Vagina (tissue), 2 donors: ENCODE results near the gene PRELID2.

ENCODE experiments used
- CTCF ChIP-seq, 3 experiments: fragments of 450-650 bp in 2 of 3; fragments of 200-600 bp in 1 of 3; sonication (generic) in 1 of 3; IDR thresholded peaks; one replicate each; pipeline ENCODE4 v1.5.1; 2017 to 2019; ENCODE audit warnings: antibody characterized with exemption in 3 of 3, mild to moderate bottlenecking in 2 of 3, moderate library complexity in 2 of 3
- POLR2A ChIP-seq, 2 donors: fragments of 450-650 bp; IDR thresholded peaks; one replicate each; pipeline ENCODE4 v1.6.1; 2017; ENCODE audit warnings: antibody characterized with exemption in 2 of 2, mild to moderate bottlenecking in 2 of 2, moderate library complexity in 2 of 2

GRCh38 chr5:145838276-145838675 lies 3.1 kb upstream of the PRELID2 start:
- no peak for TF ChIP-seq POLR2A (IDR thresholded peaks at IDR 0.05)
- TF ChIP-seq CTCF (IDR thresholded peaks at IDR 0.05): no peak
